ENCODE measurements around the gene C10orf88. TPM values are rescaled to one million over a fixed set of nuclear protein-coding genes. Genes with fewer than 3 reads are reported as not detected.
A peak's percentile ranks its signal among the peaks of the same experiment; 100 is the strongest.

C10orf88 gene
- 5.9 and 7.8 TPM in 2 replicates for total RNA-seq (ENCODE audit: low replicate concordance)

- H3K4me3 ChIP-seq (ENCODE audit: low read depth, low read length): peak within 1 kb of the TSS; percentile 80
- TF ChIP-seq CTCF (IDR thresholded peaks at IDR 0.05; ENCODE audit: insufficient read depth, low read length): no peak
- peak; percentile 99 for DNase-seq (ENCODE audit: low read depth)
Observed at GRCh38 chr10:122953902-122954730, at the start of gene C10orf88. Gene C10orf88 (minus strand): TSS chr10:122954227. CDS start chr10:122954178, 49 bp downstream.

GRCh38 chr10:123001370-123001769, 47.3 kb upstream of the C10orf88 start:
- no peak for DNase-seq (ENCODE audit: low read depth)
- no peak overlapping the region for H3K4me3 ChIP-seq (ENCODE audit: low read depth, low read length)
- TF ChIP-seq CTCF (IDR thresholded peaks at IDR 0.05; ENCODE audit: insufficient read depth, low read length): no peak

GRCh38 chr10:123000155-123000554, 46.1 kb upstream of the C10orf88 start:
- no peak for TF ChIP-seq CTCF (IDR thresholded peaks at IDR 0.05; ENCODE audit: insufficient read depth, low read length)
- DNase-seq (ENCODE audit: low read depth): no peak
- no peak overlapping the region for H3K4me3 ChIP-seq (ENCODE audit: low read depth, low read length)

- H3K4me3 ChIP-seq (ENCODE audit: low read depth, low read length): no peak overlapping the region
- no peak for DNase-seq (ENCODE audit: low read depth)
- no peak for TF ChIP-seq CTCF (IDR thresholded peaks at IDR 0.05; ENCODE audit: insufficient read depth, low read length)
Observed at GRCh38 chr10:122999347-122999746, 45.3 kb upstream of the C10orf88 start.

- DNase-seq (ENCODE audit: low read depth): no peak
- no peak overlapping the region for H3K4me3 ChIP-seq (ENCODE audit: low read depth, low read length)
- no peak for TF ChIP-seq CTCF (IDR thresholded peaks at IDR 0.05; ENCODE audit: insufficient read depth, low read length)
Observed at GRCh38 chr10:122998934-122999333, 44.9 kb upstream of the C10orf88 start.

- H3K4me3 ChIP-seq (ENCODE audit: low read depth, low read length): no peak overlapping the region
- no peak for DNase-seq (ENCODE audit: low read depth)
- no peak for TF ChIP-seq CTCF (IDR thresholded peaks at IDR 0.05; ENCODE audit: insufficient read depth, low read length)
Observed at GRCh38 chr10:122998360-122998917, 44.4 kb upstream of the C10orf88 start.
